PFSK-1 (cell line): ENCODE measurements around the gene ITGB3BP.

ENCODE experiments used
- REST ChIP-seq, 2 experiments: IDR thresholded peaks; 2 replicates each; pipeline versions ENCODE4 v1.6.1 to v1.8.0; 2011 to 2012; ENCODE audit warnings: low read depth in 2 of 2, low read length in 2 of 2, control low read depth in 1 of 2, inconsistent platforms in 1 of 2, mild to moderate bottlenecking in 1 of 2, moderate library complexity in 1 of 2; ENCODE audit not compliant: insufficient read depth in 1 of 2
- SIN3A ChIP-seq: IDR thresholded peaks from 2 replicates; pipeline ENCODE4 v1.6.1; 2012; ENCODE audit warnings: mild to moderate bottlenecking, low read length, moderate library complexity, borderline replicate concordance; ENCODE audit not compliant: insufficient read depth

GRCh38 chr1:63532727-63533126 lies 9.7 kb upstream of the ITGB3BP start:
- no peak for TF ChIP-seq REST (IDR thresholded peaks at IDR 0.05; ENCODE audit: insufficient read depth in 1 of 2, low read depth in 2 of 2, low read length in 2 of 2)
- TF ChIP-seq SIN3A = no peak
